GM19240 (cell line): ENCODE measurements around the gene PARK7.

Source experiments
- DNase-seq: peaks from one replicate; pipeline ENCODE4 v3.0.0; 2011; ENCODE audit warnings: low spot score; ENCODE audit not compliant: insufficient read length

The PARK7 gene

GRCh38 chr1:8023995-8024313 is 62.4 kb downstream of the PARK7 start:
- no peak for DNase-seq

GRCh38 chr1:8024329-8024728 is 62.8 kb downstream of the PARK7 start:
- DNase-seq: no peak

- no peak for DNase-seq
Measured at GRCh38 chr1:8025061-8025670, 63.7 kb downstream of the PARK7 start.

- DNase-seq: no peak
Measured at GRCh38 chr1:8025671-8026144, 64.2 kb downstream of the PARK7 start.

- DNase-seq: peak; percentile 68
Measured at GRCh38 chr1:8026153-8026975, 64.9 kb downstream of the PARK7 start, which contains the start of gene ERRFI1. Gene ERRFI1 (minus strand): TSS chr1:8026309. CDS start chr1:8015619, 10,690 bp downstream.

GRCh38 chr1:8026976-8027747 is 65.7 kb downstream of the PARK7 start:
- no peak for DNase-seq

GRCh38 chr1:8027748-8028570 is 66.4 kb downstream of the PARK7 start:
- DNase-seq: no peak

GRCh38 chr1:8028571-8028910 is 67.0 kb downstream of the PARK7 start:
- DNase-seq: no peak

GRCh38 chr1:8031176-8031785 is 69.8 kb downstream of the PARK7 start:
- DNase-seq: no peak

GRCh38 chr1:8032366-8032910 is 70.9 kb downstream of the PARK7 start:
- no peak for DNase-seq

GRCh38 chr1:8033322-8033721 is 71.8 kb downstream of the PARK7 start:
- DNase-seq: no peak
